GM12891 (cell line): ENCODE measurements around the gene TRAPPC4.
"Not testable (repeated sequence)": the region's sequence is repeated elsewhere in the genome, so short reads cannot be mapped to it uniquely, and the experiment has no call there.

Experiments
- POLR2A ChIP-seq: IDR thresholded peaks from 2 replicates; pipeline ENCODE4 v1.6.1; 2011; ENCODE audit warnings: low read depth, low read length, control low read depth
- POLR2AphosphoS5 ChIP-seq: IDR thresholded peaks from 2 replicates; pipeline ENCODE4 v1.6.1; 2011; ENCODE audit warnings: low read depth, low read length, control low read depth
- POU2F2 ChIP-seq: IDR thresholded peaks from 2 replicates; pipeline ENCODE4 v1.6.1; 2011; ENCODE audit warnings: low read depth, mild to moderate bottlenecking, control low read depth, low read length, moderate library complexity
- TAF1 ChIP-seq: IDR thresholded peaks from 2 replicates; pipeline ENCODE4 v1.6.1; 2011; ENCODE audit warnings: low read depth, low read length, control low read depth

DNA sequence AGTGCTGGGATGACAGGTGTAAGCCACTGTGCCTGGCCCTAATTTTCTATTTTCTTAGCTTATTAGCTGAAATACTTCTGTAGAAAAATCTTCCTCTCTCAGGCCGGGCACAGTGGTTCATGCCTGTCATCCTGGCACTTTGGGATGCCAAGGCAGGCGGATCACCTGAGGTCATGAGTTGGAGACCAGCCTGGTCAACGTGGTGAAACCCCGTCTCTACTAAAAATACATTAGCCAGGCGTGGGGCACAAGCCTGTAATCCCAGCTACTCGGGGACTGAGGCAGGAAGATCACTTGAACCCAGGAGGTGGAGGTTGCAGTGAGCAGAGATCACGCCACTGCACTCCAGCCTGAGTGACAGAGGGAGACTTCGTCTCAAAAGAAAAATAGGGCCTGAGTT lies 34.2 kb upstream of the TRAPPC4 start:
- not testable (repeated sequence) for TF ChIP-seq TAF1, POLR2AphosphoS5, POLR2A, POU2F2
